Natural killer cell (primary cell): ENCODE measurements around the gene MAPKAP1. TPM values are rescaled to one million over a fixed set of nuclear protein-coding genes. Genes with fewer than 3 reads are reported as not detected.

Experiments
- ATAC-seq, 3 donors: fragments of 150-1000 bp in 2 of 3; fragments of 200-7000 bp in 1 of 3; cut with Tn5 transposase; 1 replicate in 1 of 3; 2 replicates in 2 of 3; pipeline ENCODE4 v1.10.0; 2021; ENCODE audit warnings: mild to moderate bottlenecking in 2 of 3, moderate library complexity in 2 of 3
- DNase-seq, 2 donors: peaks; one replicate each; pipeline versions ENCODE4 v3.0.0 to v3.0.0-alpha.2; 2013 to 2021; ENCODE audit warnings: mixed read lengths in 1 of 2
- H3K27ac ChIP-seq: one replicate; pipeline ENCODE4 v1.5.1; 2013; ENCODE audit warnings: mild to moderate bottlenecking, low read length
- H3K27me3 ChIP-seq: one replicate; pipeline ENCODE4 v1.6.1; 2013; ENCODE audit warnings: low read length; ENCODE audit not compliant: control insufficient read depth, insufficient read depth
- H3K36me3 ChIP-seq: one replicate; pipeline ENCODE4 v1.6.1; 2013; ENCODE audit warnings: low read length; ENCODE audit not compliant: control insufficient read depth, insufficient read depth
- H3K4me1 ChIP-seq: one replicate; pipeline ENCODE4 v1.6.1; 2013; ENCODE audit warnings: low read length; ENCODE audit not compliant: control insufficient read depth, insufficient read depth
- H3K4me3 ChIP-seq: one replicate; pipeline ENCODE4 v1.5.1; 2013; ENCODE audit warnings: low read length
- H3K9me3 ChIP-seq: one replicate; pipeline ENCODE4 v1.6.1; 2013; ENCODE audit warnings: low read length; ENCODE audit not compliant: control insufficient read depth, insufficient read depth
- H3K27ac Mint-ChIP-seq, 2 donors: one replicate each; pipeline ENCODE4 v1.8.0; 2022; ENCODE audit warnings: mild to moderate bottlenecking in 2 of 2, mixed read lengths in 2 of 2, moderate library complexity in 1 of 2
- H3K27me3 Mint-ChIP-seq, 2 donors: one replicate each; pipeline ENCODE4 v1.8.0; 2022; ENCODE audit warnings: low read depth in 2 of 2, mixed read lengths in 2 of 2
- H3K36me3 Mint-ChIP-seq: one replicate; pipeline ENCODE4 v1.8.0; 2022; ENCODE audit warnings: mixed read lengths
- H3K4me1 Mint-ChIP-seq, 2 donors: one replicate each; pipeline ENCODE4 v1.8.0; 2022; ENCODE audit warnings: mixed read lengths in 2 of 2
- H3K4me3 Mint-ChIP-seq: one replicate; pipeline ENCODE4 v1.8.0; 2022; ENCODE audit warnings: mild to moderate bottlenecking, moderate library complexity, mixed read lengths
- H3K9me3 Mint-ChIP-seq, 2 donors: one replicate each; pipeline ENCODE4 v1.8.0; 2022; ENCODE audit warnings: mixed read lengths in 2 of 2
- WGBS: methylation state at CpG from one replicate; pipeline ENCODE4 v1.1.7; 2013; ENCODE audit warnings: missing lambda C conversion rate; ENCODE audit not compliant: insufficient coverage; 5-methylcytosine and 5-hydroxymethylcytosine counted together
- intact Hi-C: fragments of 100-400 bp; cut with micrococcal nuclease; formaldehyde crosslinking; loops from one replicate; pipeline ENCODE4 v1.14.2; 2022
- total RNA-seq, 4 donors: library from RNA; stranded (reverse); fragments of 120-200 nt in 1 of 4; gene quantifications; one replicate each; pipeline versions ENCODE4 v1.2.3 to v1.2.4, GENCODE V29; 2013 to 2022
- TF ChIP-seq, protein P1 (sequence below): fragments of 200-600 bp; IDR thresholded peaks from one replicate; pipeline ENCODE4 v1.8.0; 2022; ENCODE audit warnings: antibody characterized with exemption

MAPKAP1 gene
- total RNA-seq, 3 donors from 2014 or later (not counting 1 experiment from before 2014, with no cell fraction given), result 51.1 to 73.0 (median 58.8) TPM

DNA sequence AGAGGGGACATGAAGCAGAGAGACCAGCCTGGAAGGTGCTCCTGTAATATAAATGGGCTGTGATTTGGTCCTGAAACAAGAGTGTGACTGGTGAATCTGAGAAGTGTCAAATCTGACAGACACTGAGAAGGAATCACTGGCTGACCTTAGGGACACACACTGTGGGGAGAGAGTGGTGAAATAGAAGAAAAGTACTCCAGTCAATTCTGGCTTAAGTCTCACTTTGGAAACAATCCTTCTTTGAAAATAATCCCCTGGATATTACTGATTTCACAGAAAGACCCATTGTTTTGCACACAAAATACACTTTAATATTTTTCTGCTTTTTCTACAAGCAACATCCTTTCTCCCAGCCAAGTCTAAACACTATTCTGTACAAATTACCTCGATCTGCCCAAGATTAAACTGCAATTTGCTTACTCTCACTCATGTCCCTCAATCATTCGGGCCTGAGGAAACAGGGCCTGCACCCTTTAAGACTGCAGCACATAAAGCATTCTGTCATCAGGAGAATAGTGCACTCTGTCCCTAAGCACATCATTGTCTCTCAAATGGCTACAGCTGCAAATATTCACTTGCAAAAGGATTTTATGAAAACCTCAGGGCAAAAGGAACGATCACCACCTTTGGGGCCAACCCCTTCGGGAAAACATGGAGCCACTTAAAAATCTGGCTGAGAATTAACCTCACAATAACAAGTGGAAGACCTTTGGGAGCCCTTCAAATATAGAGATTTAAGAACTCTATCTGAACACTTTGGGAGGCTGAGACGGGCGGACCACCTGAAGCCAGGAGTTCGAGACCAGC lies 68.6 kb downstream of the MAPKAP1 start:
- intact Hi-C loops, result no loop called here
- no peaks in the 10 kb centered on the region for H3K36me3 ChIP-seq
- Mint-ChIP-seq H3K4me1 (peaks cover 33 to 44% of the 10 kb centered on the region in 2 donors), H3K27ac (peak overlapping the region in 1 of 2 donors; percentile 18), H3K4me3 (no peak overlapping the region), H3K9me3 (no peaks in the 10 kb centered on the region), H3K36me3 (no peaks in the 10 kb centered on the region), H3K27me3 (no peaks in the 10 kb centered on the region)
- no peaks in the 10 kb centered on the region for H3K27me3 ChIP-seq
- TF ChIP-seq, protein P1, sequence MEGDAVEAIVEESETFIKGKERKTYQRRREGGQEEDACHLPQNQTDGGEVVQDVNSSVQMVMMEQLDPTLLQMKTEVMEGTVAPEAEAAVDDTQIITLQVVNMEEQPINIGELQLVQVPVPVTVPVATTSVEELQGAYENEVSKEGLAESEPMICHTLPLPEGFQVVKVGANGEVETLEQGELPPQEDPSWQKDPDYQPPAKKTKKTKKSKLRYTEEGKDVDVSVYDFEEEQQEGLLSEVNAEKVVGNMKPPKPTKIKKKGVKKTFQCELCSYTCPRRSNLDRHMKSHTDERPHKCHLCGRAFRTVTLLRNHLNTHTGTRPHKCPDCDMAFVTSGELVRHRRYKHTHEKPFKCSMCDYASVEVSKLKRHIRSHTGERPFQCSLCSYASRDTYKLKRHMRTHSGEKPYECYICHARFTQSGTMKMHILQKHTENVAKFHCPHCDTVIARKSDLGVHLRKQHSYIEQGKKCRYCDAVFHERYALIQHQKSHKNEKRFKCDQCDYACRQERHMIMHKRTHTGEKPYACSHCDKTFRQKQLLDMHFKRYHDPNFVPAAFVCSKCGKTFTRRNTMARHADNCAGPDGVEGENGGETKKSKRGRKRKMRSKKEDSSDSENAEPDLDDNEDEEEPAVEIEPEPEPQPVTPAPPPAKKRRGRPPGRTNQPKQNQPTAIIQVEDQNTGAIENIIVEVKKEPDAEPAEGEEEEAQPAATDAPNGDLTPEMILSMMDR, result no peak
- 94% methylated on average over 7 of the region's 7 CpGs for WGBS
- no peak for DNase-seq
- H3K27ac ChIP-seq, result no peak overlapping the region
- H3K4me1 ChIP-seq, result peaks cover 2% of the 10 kb centered on the region
- no peaks in the 10 kb centered on the region for H3K9me3 ChIP-seq
- no peak for ATAC-seq
- no peak overlapping the region for H3K4me3 ChIP-seq

DNA sequence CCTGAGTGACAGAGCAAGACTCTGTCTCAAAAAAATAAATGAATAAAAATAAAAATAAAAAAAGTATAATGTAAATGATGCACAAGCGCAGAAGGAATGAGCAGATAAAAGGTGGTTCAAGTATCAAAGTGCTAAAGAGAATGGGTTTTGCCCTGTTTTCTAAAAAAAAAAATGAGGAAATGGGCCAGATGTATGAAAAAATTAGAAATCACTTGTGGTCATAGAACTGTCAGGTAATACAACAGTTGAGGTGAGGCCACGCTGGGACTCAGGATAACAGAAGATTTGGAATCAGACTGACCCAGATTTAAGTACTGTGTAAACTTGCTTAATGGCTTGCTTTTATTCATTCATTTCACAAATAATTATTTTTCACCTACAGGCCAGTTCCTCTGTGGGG lies 69.8 kb downstream of the MAPKAP1 start:
- 70% methylated on average over 2 of the region's 2 CpGs for WGBS
- Histone ChIP-seq H3K36me3 (no peaks in the 10 kb centered on the region), H3K4me3 (no peak overlapping the region), H3K9me3 (no peaks in the 10 kb centered on the region), H3K4me1 (peaks cover 13% of the 10 kb centered on the region), H3K27me3 (no peaks in the 10 kb centered on the region), H3K27ac (no peak overlapping the region)
- Mint-ChIP-seq H3K27ac (peak overlapping the region; percentile 17 to 18), H3K36me3 (no peaks in the 10 kb centered on the region), H3K4me3 (no peak overlapping the region), H3K4me1 (peaks cover 42 to 51% of the 10 kb centered on the region in 2 donors), H3K9me3 (no peaks in the 10 kb centered on the region), H3K27me3 (no peaks in the 10 kb centered on the region)
- no peak for DNase-seq
- no peak for ATAC-seq
- TF ChIP-seq, protein P1, result no peak
- intact Hi-C loops, result no loop called here

DNA sequence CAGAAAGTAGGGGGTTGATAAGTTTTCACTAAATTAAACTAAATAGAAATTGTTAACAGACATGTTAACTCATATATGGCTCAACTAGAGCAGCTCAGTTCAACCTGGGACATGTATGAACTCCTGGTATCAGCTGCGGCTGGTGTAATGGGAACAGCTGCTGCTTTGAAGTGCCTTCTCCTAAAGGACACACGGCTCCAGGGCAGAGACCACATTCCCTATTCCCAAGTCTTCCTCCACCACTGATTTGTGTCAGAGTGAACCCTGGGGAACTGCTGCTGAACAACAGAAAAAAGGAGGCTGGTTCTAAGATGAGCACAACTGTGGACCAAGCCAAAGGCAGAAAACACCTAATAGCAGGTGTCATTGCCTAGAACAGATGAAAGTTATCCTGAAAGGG lies 71.1 kb downstream of the MAPKAP1 start:
- H3K9me3 ChIP-seq, result no peaks in the 10 kb centered on the region
- no peaks in the 10 kb centered on the region for H3K9me3 Mint-ChIP-seq
- peaks cover 24% of the 10 kb centered on the region for H3K4me1 ChIP-seq
- TF ChIP-seq, protein P1, result no peak
- no peaks in the 10 kb centered on the region for H3K27me3 Mint-ChIP-seq
- ATAC-seq, result no peak
- WGBS, result 96% methylated on average over 2 of the region's 2 CpGs
- H3K4me3 Mint-ChIP-seq, result no peak overlapping the region
- no peak overlapping the region for H3K4me3 ChIP-seq
- H3K27ac Mint-ChIP-seq, result peak overlapping the region in 1 of 2 donors; percentile 67
- H3K36me3 ChIP-seq, result no peaks in the 10 kb centered on the region
- H3K27me3 ChIP-seq, result no peaks in the 10 kb centered on the region
- no peak for DNase-seq
- H3K36me3 Mint-ChIP-seq, result no peaks in the 10 kb centered on the region
- peaks cover 54 to 65% of the 10 kb centered on the region in 2 donors for H3K4me1 Mint-ChIP-seq
- intact Hi-C loops, result no loop called here
- H3K27ac ChIP-seq, result no peak overlapping the region
